GM13977 (cell line): ENCODE measurements around the gene DCLK1.
"Not testable (repeated sequence)": the region's sequence is repeated elsewhere in the genome, so short reads cannot be mapped to it uniquely, and the experiment has no call there.

ENCODE experiments used
- DNase-seq: peaks from one replicate; pipeline ENCODE4 v3.0.0; 2012; ENCODE audit warnings: low spot score
- in situ Hi-C: fragments of 300-500 bp; cut with MboI; formaldehyde crosslinking; loops from one replicate; pipeline ENCODE4 v1.12.0; 2022; ENCODE audit warnings: low sequenced_read_pairs, low pct_unique_long_range_greater_than_20kb, mixed read lengths, inconsistent platforms; ENCODE audit not compliant: unreplicated experiment
- TF ChIP-seq, protein P1 (sequence below): IDR thresholded peaks from 2 replicates; pipeline ENCODE4 v1.5.1; 2012; ENCODE audit warnings: mild to moderate bottlenecking, control low read depth; ENCODE audit not compliant: insufficient read depth; ENCODE audit errors: extremely low read depth, missing control alignments

Gene DCLK1

DNA sequence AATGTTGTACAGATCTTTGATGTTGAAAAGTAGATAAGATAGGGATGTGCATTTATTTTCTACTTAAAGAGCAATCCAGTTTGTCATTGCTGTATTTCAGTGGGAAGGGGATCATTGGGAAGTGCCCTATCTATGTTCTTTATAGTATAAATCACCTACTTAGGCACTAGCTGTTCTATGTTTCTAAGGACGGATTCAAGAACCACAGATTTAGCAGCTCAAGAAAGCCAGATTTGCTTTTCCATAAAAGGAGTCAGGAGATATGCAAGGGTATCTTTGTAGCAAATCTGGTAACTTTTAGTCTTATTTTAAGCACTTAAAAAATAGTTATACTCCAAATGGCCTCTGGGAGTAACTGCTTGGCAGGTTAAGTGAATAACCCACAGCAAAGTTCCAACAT, 23.7 kb downstream of the DCLK1 start:
- in situ Hi-C loops = no loop called here
- TF ChIP-seq, protein P1, sequence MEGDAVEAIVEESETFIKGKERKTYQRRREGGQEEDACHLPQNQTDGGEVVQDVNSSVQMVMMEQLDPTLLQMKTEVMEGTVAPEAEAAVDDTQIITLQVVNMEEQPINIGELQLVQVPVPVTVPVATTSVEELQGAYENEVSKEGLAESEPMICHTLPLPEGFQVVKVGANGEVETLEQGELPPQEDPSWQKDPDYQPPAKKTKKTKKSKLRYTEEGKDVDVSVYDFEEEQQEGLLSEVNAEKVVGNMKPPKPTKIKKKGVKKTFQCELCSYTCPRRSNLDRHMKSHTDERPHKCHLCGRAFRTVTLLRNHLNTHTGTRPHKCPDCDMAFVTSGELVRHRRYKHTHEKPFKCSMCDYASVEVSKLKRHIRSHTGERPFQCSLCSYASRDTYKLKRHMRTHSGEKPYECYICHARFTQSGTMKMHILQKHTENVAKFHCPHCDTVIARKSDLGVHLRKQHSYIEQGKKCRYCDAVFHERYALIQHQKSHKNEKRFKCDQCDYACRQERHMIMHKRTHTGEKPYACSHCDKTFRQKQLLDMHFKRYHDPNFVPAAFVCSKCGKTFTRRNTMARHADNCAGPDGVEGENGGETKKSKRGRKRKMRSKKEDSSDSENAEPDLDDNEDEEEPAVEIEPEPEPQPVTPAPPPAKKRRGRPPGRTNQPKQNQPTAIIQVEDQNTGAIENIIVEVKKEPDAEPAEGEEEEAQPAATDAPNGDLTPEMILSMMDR = no peak
- no peak for DNase-seq

DNA sequence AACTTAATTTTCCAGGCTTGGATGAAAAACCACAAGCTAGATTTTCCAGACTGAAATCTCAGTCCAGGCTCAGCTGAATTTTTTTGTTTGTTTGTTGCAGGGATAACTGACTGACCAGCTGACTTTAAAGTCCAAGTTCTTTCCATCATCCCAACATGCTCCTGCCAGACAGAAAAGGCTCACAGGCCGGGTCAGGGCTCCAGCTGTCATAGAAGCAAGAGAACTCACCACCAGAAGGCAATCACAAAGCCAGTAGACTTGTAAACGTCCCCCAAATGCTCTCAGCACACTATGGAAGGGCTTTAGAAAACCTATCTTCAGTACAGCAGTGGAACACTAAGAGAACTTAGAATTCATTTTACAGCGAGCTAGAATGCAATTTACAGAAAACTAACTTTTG, 25.5 kb downstream of the DCLK1 start:
- in situ Hi-C loops = no loop called here
- TF ChIP-seq, protein P1 = no peak
- no peak for DNase-seq

DNA sequence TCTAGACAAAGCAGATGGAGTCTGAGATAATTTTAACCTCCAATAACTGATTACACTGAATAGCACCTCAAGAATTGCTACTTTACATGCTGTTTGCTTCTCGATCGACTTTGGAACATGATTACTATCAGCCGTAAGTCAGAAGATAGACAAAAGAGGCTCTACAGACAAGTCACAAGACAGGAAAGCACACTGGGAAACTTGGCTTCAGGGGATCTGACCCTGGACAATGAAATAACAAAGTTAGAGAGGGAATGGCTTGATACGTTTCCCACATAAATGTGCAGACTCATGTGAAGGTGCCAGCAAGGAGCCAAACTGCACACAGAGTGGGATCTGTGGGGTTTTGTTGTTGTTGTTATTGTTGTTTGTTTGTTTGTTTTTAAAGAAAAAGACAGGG, 28.5 kb downstream of the DCLK1 start:
- TF ChIP-seq, protein P1 = no peak
- in situ Hi-C loops = no loop called here

DNA sequence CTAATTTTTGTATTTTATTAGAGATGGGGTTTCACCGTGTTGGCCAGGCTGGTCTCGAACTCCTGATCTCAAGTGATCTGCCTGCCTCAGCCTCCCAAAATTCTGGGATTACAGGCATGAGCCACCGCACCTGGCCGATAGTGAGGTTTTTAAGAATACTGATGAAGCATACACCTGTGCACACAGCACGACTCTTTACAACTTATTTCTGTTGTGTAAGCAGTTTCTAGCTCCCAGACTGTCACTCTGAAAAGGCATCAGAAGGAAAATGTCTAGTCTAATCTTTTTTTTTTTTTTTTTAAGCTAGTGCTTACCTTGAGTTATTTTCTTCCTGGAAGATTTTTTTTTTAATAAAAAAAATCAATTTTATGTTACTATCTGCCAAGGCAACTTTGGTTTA, 29.3 kb downstream of the DCLK1 start:
- in situ Hi-C loops, DNase-seq: not testable (repeated sequence)

More for the DNA sequence above, 28.5 kb downstream of the DCLK1 start:
- no peak for DNase-seq

DNA sequence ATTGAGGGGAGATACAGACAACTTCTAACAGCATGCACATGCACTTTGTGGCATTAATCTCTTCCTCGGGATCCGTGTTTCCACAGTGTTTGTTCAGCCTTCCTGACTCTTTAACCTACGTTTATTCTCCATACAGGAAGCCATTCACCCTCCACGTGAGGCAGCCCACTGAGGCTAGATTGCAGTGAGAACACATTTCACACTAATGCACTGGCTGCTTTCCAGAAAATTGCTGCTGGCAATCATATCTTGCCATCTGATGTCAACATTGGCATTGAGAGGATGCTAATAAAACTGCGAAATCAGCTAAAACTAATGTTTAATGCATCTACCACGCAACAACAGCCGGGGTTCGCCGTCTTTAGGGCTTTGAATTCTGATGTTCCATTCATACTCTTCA, 30.0 kb downstream of the DCLK1 start:
- DNase-seq = no peak
- in situ Hi-C loops = no loop called here
- TF ChIP-seq, protein P1 = no peak

DNA sequence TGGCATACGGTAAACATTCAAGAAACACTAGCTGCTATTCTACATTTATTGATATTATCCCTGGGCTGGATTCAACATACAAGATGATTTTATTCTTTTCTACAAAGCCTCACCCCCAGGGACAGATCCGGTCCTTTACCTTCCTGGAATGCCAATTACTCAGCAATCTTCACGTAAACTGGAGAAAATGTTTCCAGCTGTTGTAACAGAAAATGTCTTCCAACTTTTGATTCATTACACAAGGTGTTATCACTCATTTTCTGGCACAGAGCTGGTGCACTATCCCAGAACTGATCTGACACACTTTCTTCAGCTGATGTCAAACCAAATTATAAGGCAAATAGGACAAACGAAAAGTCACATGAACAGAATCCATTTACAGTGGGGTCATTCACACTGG, 33.1 kb downstream of the DCLK1 start:
- TF ChIP-seq, protein P1 = no peak
- in situ Hi-C loops = no loop called here
- DNase-seq = no peak

DNA sequence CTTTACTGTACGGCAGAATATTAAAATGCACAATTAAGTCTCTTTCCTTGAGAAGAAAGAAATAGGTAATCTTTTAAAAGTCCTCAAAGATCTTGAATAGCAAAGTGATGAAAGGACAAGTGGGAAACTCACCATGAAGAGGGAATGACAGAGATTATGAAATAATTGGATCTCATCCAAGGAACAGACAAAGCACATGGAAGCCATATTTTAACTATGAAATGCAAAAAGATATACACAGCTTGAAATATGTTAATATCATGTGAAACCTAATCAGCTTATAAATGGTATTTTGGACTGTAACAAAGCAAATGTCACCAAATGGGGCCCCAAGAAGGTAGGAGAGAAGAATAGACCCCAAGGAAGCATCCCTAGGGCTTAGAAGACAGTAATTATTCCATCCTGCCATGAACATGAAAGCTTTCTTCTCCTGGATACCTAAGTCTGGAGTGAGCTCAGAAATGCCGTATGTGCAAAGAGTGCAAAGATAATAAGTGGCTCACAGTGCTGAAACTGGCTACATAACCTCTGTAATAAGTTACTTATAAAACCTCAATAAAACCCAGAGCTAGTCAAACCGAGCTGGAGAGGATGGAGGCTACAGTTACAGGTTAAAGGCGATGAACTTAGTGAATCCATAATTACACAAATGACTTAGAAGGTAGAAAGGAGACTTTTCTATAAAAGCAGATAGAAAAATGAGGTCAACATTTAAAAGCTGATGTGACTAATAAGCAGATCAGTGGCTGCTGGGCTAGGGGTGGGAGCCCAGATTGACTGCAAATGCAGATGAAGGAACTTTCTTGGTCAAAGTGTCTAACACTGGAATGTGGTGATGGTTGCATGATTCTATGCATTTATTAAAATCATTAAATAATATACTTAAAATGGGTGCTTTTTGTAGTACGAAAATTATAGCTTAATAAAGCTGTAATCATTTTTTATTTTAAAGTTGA, 34.4 kb downstream of the DCLK1 start:
- TF ChIP-seq, protein P1 = no peak
- DNase-seq = no peak
- in situ Hi-C loops = no loop called here
